NB4 (cell line): Measurements from ENCODE around the gene LRRC34.

Experiments
- CTCF ChIP-seq: IDR thresholded peaks from one replicate; pipeline ENCODE4 v1.5.1; 2012; ENCODE audit warnings: low read depth, low read length
- POLR2A ChIP-seq: IDR thresholded peaks from 2 replicates; pipeline ENCODE4 v1.6.1; 2011; ENCODE audit warnings: mild to moderate bottlenecking; ENCODE audit not compliant: insufficient read length; ENCODE audit errors: extremely low read depth

DNA sequence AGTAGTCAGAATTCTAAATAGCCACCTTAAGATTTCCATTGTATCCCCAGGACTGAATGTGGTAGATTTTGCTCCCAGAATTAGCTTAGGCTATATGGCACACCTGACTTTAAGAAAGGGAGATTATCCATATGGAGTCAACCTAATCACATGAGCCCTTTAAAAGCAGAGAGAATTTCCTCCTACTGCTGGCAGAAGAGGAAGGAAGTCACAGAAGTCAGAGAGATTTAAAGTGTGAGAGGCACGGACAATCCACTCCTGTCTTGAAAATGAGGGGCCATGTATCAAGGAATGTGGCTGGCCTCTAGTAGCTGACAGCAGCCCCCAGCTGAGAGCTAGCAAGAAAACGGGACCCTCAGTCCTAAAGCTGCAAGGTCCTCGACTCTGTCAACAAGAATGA, 30.3 kb upstream of the LRRC34 start:
- TF ChIP-seq CTCF, result no peak
- no peak for TF ChIP-seq POLR2A
